SK-N-SH treated with all-trans-retinoic acid at 6 μM for 48 hours (cell line): ENCODE data around the gene ALS2.

Experiments
- ARNTL ChIP-seq: fragments of 450-650 bp; formaldehyde crosslinking; IDR thresholded peaks from 2 replicates; pipeline ENCODE4 v1.5.0; 2020; ENCODE audit warnings: low read depth, mild to moderate bottlenecking, moderate library complexity, borderline replicate concordance
- BACH2 ChIP-seq: fragments of 250-450 bp; sonication (Bioruptor Pico); IDR thresholded peaks from 2 replicates; pipeline ENCODE4 v1.9.0; 2021; ENCODE audit warnings: mild to moderate bottlenecking, borderline replicate concordance
- OSR1 ChIP-seq: fragments of 250-450 bp; sonication (Bioruptor Pico); IDR thresholded peaks from 2 replicates; pipeline ENCODE4 v1.8.0; 2022; ENCODE audit warnings: moderate library complexity, mild to moderate bottlenecking, inconsistent platforms
- RARB ChIP-seq: fragments of 250-450 bp; sonication (Bioruptor Pico); IDR thresholded peaks from 2 replicates; pipeline ENCODE4 v1.8.0; 2021; ENCODE audit warnings: mild to moderate bottlenecking, moderate library complexity
- ZFP3 ChIP-seq: fragments of 250-450 bp; sonication (Bioruptor Pico); IDR thresholded peaks from 2 replicates; pipeline ENCODE4 v1.5.0; 2020; ENCODE audit warnings: mild to moderate bottlenecking, moderate library complexity
- ZFP30 ChIP-seq: fragments of 450-650 bp; formaldehyde crosslinking; IDR thresholded peaks from 2 replicates; pipeline ENCODE4 v1.5.0; 2022; ENCODE audit warnings: mild to moderate bottlenecking, moderate library complexity
- ZNF565 ChIP-seq: fragments of 450-650 bp; formaldehyde crosslinking; conservative IDR thresholded peaks from 2 replicates; pipeline ENCODE4 v1.5.0; 2020; ENCODE audit warnings: low read depth, mild to moderate bottlenecking, moderate library complexity
- ZNF70 ChIP-seq: fragments of 450-650 bp; formaldehyde crosslinking; IDR thresholded peaks from 2 replicates; pipeline ENCODE4 v1.5.0; 2020; ENCODE audit warnings: mild to moderate bottlenecking, moderate library complexity
- TF ChIP-seq, protein P1 (sequence below): fragments of 250-450 bp; sonication (Bioruptor Pico); IDR thresholded peaks from 2 replicates; pipeline ENCODE4 v1.8.0; 2020; ENCODE audit warnings: mild to moderate bottlenecking, moderate library complexity, borderline replicate concordance
- TF ChIP-seq, protein P2 (sequence below): fragments of 250-450 bp; sonication (Bioruptor Pico); IDR thresholded peaks from 2 replicates; pipeline ENCODE4 v1.5.1; 2021; ENCODE audit warnings: mild to moderate bottlenecking, moderate library complexity
- TF ChIP-seq, protein P3 (sequence below): fragments of 250-450 bp; sonication (Bioruptor Pico); IDR thresholded peaks from 2 replicates; pipeline ENCODE4 v1.5.1; 2020; ENCODE audit warnings: low read depth, mild to moderate bottlenecking, moderate library complexity
- TF ChIP-seq, protein P4 (sequence below): fragments of 250-450 bp; sonication (Bioruptor Pico); IDR thresholded peaks from 2 replicates; pipeline ENCODE4 v1.8.0; 2021; ENCODE audit warnings: low read depth, mild to moderate bottlenecking, moderate library complexity, borderline replicate concordance

DNA sequence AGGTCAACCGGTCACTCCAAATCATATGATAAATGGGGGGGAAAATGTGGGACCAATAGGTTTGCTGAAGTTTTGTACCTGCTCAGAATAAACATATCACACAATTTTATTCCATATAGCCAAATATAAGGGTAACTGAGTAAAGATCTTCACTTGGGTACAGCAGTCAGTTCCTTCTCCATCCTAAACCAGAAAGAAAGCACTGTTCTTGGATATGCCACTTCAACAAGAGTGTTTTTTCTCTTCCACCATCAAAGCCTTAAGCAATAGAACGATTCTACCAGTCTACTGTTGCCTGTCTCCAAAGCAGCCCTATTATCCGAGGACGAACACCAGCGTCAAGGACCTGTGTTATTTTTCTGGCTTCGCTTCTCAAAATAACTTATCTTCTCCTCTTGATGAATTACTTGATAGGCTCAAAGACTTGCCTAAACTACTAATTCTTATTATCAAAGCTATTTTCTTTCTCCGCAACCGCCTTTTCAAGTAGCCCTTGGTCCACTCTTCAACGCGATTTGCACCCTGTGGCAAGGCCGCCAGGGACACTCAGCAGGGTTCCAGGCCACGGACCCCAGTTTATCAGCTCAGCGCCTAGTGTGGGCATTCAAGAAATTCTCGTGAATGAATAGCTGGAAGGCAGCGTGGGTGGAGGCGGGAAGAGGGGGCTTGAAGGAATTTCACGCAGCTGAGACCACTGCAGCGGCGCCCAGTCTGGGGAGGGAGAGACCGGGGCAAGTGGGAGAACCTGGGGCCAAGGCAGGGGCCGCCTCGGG, 646 bp downstream of the ALS2 start:
- TF ChIP-seq, protein P1, sequence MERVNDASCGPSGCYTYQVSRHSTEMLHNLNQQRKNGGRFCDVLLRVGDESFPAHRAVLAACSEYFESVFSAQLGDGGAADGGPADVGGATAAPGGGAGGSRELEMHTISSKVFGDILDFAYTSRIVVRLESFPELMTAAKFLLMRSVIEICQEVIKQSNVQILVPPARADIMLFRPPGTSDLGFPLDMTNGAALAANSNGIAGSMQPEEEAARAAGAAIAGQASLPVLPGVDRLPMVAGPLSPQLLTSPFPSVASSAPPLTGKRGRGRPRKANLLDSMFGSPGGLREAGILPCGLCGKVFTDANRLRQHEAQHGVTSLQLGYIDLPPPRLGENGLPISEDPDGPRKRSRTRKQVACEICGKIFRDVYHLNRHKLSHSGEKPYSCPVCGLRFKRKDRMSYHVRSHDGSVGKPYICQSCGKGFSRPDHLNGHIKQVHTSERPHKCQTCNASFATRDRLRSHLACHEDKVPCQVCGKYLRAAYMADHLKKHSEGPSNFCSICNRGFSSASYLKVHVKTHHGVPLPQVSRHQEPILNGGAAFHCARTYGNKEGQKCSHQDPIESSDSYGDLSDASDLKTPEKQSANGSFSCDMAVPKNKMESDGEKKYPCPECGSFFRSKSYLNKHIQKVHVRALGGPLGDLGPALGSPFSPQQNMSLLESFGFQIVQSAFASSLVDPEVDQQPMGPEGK (CRISPR knock-in tag) = no peak
- no peak for TF ChIP-seq ZFP30 (CRISPR knock-in tag)
- TF ChIP-seq, protein P2, sequence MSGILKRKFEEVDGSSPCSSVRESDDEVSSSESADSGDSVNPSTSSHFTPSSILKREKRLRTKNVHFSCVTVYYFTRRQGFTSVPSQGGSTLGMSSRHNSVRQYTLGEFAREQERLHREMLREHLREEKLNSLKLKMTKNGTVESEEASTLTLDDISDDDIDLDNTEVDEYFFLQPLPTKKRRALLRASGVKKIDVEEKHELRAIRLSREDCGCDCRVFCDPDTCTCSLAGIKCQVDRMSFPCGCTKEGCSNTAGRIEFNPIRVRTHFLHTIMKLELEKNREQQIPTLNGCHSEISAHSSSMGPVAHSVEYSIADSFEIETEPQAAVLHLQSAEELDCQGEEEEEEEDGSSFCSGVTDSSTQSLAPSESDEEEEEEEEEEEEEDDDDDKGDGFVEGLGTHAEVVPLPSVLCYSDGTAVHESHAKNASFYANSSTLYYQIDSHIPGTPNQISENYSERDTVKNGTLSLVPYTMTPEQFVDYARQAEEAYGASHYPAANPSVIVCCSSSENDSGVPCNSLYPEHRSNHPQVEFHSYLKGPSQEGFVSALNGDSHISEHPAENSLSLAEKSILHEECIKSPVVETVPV (CRISPR knock-in tag) = no peak
- TF ChIP-seq RARB (CRISPR knock-in tag) = no peak
- TF ChIP-seq, protein P3, sequence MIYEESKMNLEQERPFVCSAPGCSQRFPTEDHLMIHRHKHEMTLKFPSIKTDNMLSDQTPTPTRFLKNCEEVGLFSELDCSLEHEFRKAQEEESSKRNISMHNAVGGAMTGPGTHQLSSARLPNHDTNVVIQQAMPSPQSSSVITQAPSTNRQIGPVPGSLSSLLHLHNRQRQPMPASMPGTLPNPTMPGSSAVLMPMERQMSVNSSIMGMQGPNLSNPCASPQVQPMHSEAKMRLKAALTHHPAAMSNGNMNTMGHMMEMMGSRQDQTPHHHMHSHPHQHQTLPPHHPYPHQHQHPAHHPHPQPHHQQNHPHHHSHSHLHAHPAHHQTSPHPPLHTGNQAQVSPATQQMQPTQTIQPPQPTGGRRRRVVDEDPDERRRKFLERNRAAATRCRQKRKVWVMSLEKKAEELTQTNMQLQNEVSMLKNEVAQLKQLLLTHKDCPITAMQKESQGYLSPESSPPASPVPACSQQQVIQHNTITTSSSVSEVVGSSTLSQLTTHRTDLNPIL = no peak
- no peak for TF ChIP-seq ZNF70 (CRISPR knock-in tag)
- TF ChIP-seq ZFP3 (CRISPR knock-in tag) = no peak
- TF ChIP-seq BACH2 (CRISPR knock-in tag) = no peak
- no peak for TF ChIP-seq ZNF565
- no peak for TF ChIP-seq ARNTL
- TF ChIP-seq, protein P4, sequence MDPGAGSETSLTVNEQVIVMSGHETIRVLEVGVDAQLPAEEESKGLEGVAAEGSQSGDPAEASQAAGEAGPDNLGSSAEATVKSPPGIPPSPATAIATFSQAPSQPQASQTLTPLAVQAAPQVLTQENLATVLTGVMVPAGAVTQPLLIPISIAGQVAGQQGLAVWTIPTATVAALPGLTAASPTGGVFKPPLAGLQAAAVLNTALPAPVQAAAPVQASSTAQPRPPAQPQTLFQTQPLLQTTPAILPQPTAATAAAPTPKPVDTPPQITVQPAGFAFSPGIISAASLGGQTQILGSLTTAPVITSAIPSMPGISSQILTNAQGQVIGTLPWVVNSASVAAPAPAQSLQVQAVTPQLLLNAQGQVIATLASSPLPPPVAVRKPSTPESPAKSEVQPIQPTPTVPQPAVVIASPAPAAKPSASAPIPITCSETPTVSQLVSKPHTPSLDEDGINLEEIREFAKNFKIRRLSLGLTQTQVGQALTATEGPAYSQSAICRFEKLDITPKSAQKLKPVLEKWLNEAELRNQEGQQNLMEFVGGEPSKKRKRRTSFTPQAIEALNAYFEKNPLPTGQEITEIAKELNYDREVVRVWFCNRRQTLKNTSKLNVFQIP (CRISPR knock-in tag) = no peak
- no peak for TF ChIP-seq OSR1
